ENCODE data around the gene THOC6. TPM values are rescaled to one million over a fixed set of nuclear protein-coding genes. Genes with fewer than 3 reads are reported as not detected.

THOC6 gene
- total and polyA plus RNA-seq, 9 of the 15 experiments (the other 6 are each of a cell fraction or from before 2014, with no cell fraction given), result 2.5 to 65.4 (median 42.3) TPM

GRCh38 chr16:3001316-3001715 lies 22.5 kb upstream of the THOC6 start:
- intact Hi-C loops (cut with micrococcal nuclease) (no loop called here), in situ Hi-C loops (cut with MboI) (no loop called here)
- Histone ChIP-seq H3K9me3 (replicated peaks; ENCODE audit: control insufficient read depth, insufficient read depth, low read depth, low read length) (no peaks in the 10 kb centered on the region), H3K36me3 (ENCODE audit: control insufficient read depth, insufficient read depth, low read length) (no peaks in the 10 kb centered on the region), H4K20me1 (replicated peaks; ENCODE audit: control insufficient read depth, insufficient read depth, low read length) (no peaks in the 10 kb centered on the region), H3K4me3 (no peak overlapping the region), H3K27me3 (ENCODE audit: control insufficient read depth in 2 of 2, insufficient read depth in 2 of 2, low read length in 2 of 2) (no peaks in the 10 kb centered on the region), H3K9me1 (ENCODE audit: control insufficient read depth, insufficient read depth, low read length) (no peaks in the 10 kb centered on the region), H3K9ac (ENCODE audit: insufficient read depth in 1 of 2, low read depth in 2 of 2, low read length in 2 of 2) (peak overlapping the region in 1 of 2 experiments; percentile 60; a peak in 1 of 4 replicates), H3K27ac (ENCODE audit: extremely low read depth, low read depth, low read length) (no peak overlapping the region), H2AFZ (ENCODE audit: low read depth, low read length) (no peak overlapping the region), H3K79me2 (ENCODE audit: control insufficient read depth, insufficient read depth, low read length) (peaks cover 12% of the 10 kb centered on the region), H3K4me2 (ENCODE audit: insufficient read depth, low read length) (no peak overlapping the region), H3K4me1 (replicated peaks in 1 of 2; ENCODE audit: control insufficient read depth in 2 of 2, insufficient read depth in 2 of 2, low read length in 2 of 2) (peaks cover 6 to 44% of the 10 kb centered on the region in 2 experiments; a peak in 4 of 5 replicates)
- TF ChIP-seq FOS (IDR thresholded peaks at IDR 0.05; ENCODE audit: extremely low read depth, insufficient read length), result no peak
- TF ChIP-seq USF1 (CRISPR knock-in tag; IDR thresholded peaks at IDR 0.05), result no peak
- TF ChIP-seq ZNF354B (CRISPR knock-in tag; IDR thresholded peaks at IDR 0.05), result no peak
- no peak for TF ChIP-seq STAT5A (IDR thresholded peaks at IDR 0.05; ENCODE audit: borderline replicate concordance, low read length)
- no peak for TF ChIP-seq ZNF695 (CRISPR knock-in tag; IDR thresholded peaks at IDR 0.05)
- TF ChIP-seq HOXB6 (CRISPR knock-in tag; IDR thresholded peaks at IDR 0.05; ENCODE audit: borderline replicate concordance), result no peak
- TF ChIP-seq ZNF263 (CRISPR knock-in tag; IDR thresholded peaks at IDR 0.05; ENCODE audit: borderline replicate concordance), result no peak
- no peak for TF ChIP-seq UBTF (IDR thresholded peaks at IDR 0.05; ENCODE audit: borderline replicate concordance in 1 of 2, low read depth in 2 of 2, low read length in 2 of 2)
- no TSS peak for BruUV-seq (replicated peaks)
- ChIA-PET CTCF (ENCODE audit: low intra/inter-chr PET ratio) (no interaction called here), POLR2A (interaction anchor here (0.5 to 0.8 kb wide), 4 partner anchors 15 to 846 kb away, joined by 3 read pairs; no protein-coding TSS in a partner anchor)
- no peak for FAIRE-seq
- DNase-seq (ENCODE audit: extremely low read depth in 1 of 4, low spot score in 3 of 4), result no peak
- WGBS (ENCODE audit: insufficient coverage, low coverage, missing lambda C conversion rate), result 88% methylated on average over 3 of the region's 12 CpGs
- no peak for ATAC-seq

All from K562 (cell line).